Body of pancreas (tissue), 4 donors: ENCODE measurements around the gene CEACAM5. TPM values are rescaled to one million over a fixed set of nuclear protein-coding genes. Genes with fewer than 3 reads are reported as not detected.
"Not testable (repeated sequence)": the region's sequence is repeated elsewhere in the genome, so short reads cannot be mapped to it uniquely, and the experiment has no call there.

Experiments used
- ATAC-seq: fragments of 150-250 bp; one replicate; pipeline ENCODE4 v1.9.1; 2016
- DNase-seq, 4 donors: peaks; one replicate each; pipeline ENCODE4 v3.0.0-alpha.2; 2019
- H3K27ac ChIP-seq, 4 donors: fragments of 200-600 bp; sonication (generic); 1 replicate in 3 of 4; 2 replicates in 1 of 4; pipeline versions ENCODE4 v1.5.1 to v1.6.1; 2016 to 2019; ENCODE audit warnings: mild to moderate bottlenecking in 1 of 4, mixed read lengths in 1 of 4, moderate library complexity in 1 of 4
- H3K27me3 ChIP-seq, 2 donors: fragments of 200-600 bp; sonication (generic); one replicate each; pipeline ENCODE4 v1.6.0; 2016; ENCODE audit warnings: mild to moderate bottlenecking in 1 of 2
- H3K36me3 ChIP-seq, 2 donors: fragments of 200-600 bp; sonication (generic); replicated peaks in 1 of 2; 2 replicates each; pipeline ENCODE4 v1.5.1; 2016; ENCODE audit warnings: low read depth in 2 of 2; ENCODE audit not compliant: insufficient read depth in 1 of 2
- H3K4me1 ChIP-seq: fragments of 200-600 bp; sonication (generic); one replicate; pipeline ENCODE4 v1.6.0; 2016
- H3K4me3 ChIP-seq, 2 donors: fragments of 200-600 bp; sonication (generic); 1 replicate in 1 of 2; 2 replicates in 1 of 2; pipeline ENCODE4 v1.5.1; 2016 to 2019
- H3K9me3 ChIP-seq, 3 donors: fragments of 200-600 bp; sonication (generic); 1 replicate in 2 of 3; 2 replicates in 1 of 3; pipeline ENCODE4 v1.5.1; 2016
- POLR2A ChIP-seq, 3 donors: fragments of 450-650 bp; IDR thresholded peaks; one replicate each; pipeline ENCODE4 v1.6.1; 2016; ENCODE audit warnings: antibody characterized with exemption in 3 of 3, mild to moderate bottlenecking in 2 of 3
- WGBS, 2 donors: methylation state at CpG; one replicate each; pipeline ENCODE4 v1.1.5; 2017; 5-methylcytosine and 5-hydroxymethylcytosine counted together
- intact Hi-C: fragments of 100-400 bp; cut with DNase I; formaldehyde crosslinking; loops from one replicate; pipeline ENCODE4 v1.15.1; 2023
- total RNA-seq, 2 donors: library from RNA; depleted of rRNA; stranded (reverse); fragments of >200 nt; gene quantifications; one replicate each; pipeline ENCODE4 v1.1.0, GENCODE V29; 2016
- TF ChIP-seq, protein P1 (sequence below), 7 experiments: fragments of 450-650 bp in 4 of 7; fragments of 200-600 bp in 3 of 7; sonication (generic) in 3 of 7; IDR thresholded peaks; one replicate each; pipeline ENCODE4 v1.5.1; 2016 to 2019; ENCODE audit warnings: antibody characterized with exemption in 7 of 7

Gene CEACAM5
- total RNA-seq, 2 donors from 2014 or later, result 4.9 TPM; not detected in 1

DNA sequence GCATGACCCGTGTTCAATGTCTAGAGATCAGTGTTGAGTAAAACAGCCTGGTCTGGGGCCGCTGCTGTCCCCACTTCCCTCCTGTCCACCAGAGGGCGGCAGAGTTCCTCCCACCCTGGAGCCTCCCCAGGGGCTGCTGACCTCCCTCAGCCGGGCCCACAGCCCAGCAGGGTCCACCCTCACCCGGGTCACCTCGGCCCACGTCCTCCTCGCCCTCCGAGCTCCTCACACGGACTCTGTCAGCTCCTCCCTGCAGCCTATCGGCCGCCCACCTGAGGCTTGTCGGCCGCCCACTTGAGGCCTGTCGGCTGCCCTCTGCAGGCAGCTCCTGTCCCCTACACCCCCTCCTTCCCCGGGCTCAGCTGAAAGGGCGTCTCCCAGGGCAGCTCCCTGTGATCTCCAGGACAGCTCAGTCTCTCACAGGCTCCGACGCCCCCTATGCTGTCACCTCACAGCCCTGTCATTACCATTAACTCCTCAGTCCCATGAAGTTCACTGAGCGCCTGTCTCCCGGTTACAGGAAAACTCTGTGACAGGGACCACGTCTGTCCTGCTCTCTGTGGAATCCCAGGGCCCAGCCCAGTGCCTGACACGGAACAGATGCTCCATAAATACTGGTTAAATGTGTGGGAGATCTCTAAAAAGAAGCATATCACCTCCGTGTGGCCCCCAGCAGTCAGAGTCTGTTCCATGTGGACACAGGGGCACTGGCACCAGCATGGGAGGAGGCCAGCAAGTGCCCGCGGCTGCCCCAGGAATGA, 1.5 kb upstream of the CEACAM5 start:
- TF ChIP-seq, protein P1, sequence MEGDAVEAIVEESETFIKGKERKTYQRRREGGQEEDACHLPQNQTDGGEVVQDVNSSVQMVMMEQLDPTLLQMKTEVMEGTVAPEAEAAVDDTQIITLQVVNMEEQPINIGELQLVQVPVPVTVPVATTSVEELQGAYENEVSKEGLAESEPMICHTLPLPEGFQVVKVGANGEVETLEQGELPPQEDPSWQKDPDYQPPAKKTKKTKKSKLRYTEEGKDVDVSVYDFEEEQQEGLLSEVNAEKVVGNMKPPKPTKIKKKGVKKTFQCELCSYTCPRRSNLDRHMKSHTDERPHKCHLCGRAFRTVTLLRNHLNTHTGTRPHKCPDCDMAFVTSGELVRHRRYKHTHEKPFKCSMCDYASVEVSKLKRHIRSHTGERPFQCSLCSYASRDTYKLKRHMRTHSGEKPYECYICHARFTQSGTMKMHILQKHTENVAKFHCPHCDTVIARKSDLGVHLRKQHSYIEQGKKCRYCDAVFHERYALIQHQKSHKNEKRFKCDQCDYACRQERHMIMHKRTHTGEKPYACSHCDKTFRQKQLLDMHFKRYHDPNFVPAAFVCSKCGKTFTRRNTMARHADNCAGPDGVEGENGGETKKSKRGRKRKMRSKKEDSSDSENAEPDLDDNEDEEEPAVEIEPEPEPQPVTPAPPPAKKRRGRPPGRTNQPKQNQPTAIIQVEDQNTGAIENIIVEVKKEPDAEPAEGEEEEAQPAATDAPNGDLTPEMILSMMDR (IDR thresholded peaks at IDR 0.05), result peak; percentile 85 to 100 (median 95)
- no peak for TF ChIP-seq POLR2A (IDR thresholded peaks at IDR 0.05)
- H3K27me3 ChIP-seq, result no peaks in the 10 kb centered on the region
- peak; percentile 74 to 82 (median 78) for DNase-seq
- H3K4me3 ChIP-seq, result no peak overlapping the region
- no peaks in the 10 kb centered on the region for H3K36me3 ChIP-seq
- H3K9me3 ChIP-seq, result no peaks in the 10 kb centered on the region
- intact Hi-C loops, result no loop called here
- ATAC-seq, result peak; percentile 86
- 10 to 13% methylated on average over 12 to 26 of the region's 26 CpGs for WGBS, 2 donors
- H3K27ac ChIP-seq, result no peak overlapping the region
- peaks cover 3% of the 10 kb centered on the region for H3K4me1 ChIP-seq

DNA sequence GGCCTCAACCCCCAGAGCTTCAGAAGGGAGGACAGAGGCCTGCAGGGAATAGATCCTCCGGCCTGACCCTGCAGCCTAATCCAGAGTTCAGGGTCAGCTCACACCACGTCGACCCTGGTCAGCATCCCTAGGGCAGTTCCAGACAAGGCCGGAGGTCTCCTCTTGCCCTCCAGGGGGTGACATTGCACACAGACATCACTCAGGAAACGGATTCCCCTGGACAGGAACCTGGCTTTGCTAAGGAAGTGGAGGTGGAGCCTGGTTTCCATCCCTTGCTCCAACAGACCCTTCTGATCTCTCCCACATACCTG, 969 bp upstream of the CEACAM5 start:
- DNase-seq, result no peak
- intact Hi-C loops, result no loop called here

DNA sequence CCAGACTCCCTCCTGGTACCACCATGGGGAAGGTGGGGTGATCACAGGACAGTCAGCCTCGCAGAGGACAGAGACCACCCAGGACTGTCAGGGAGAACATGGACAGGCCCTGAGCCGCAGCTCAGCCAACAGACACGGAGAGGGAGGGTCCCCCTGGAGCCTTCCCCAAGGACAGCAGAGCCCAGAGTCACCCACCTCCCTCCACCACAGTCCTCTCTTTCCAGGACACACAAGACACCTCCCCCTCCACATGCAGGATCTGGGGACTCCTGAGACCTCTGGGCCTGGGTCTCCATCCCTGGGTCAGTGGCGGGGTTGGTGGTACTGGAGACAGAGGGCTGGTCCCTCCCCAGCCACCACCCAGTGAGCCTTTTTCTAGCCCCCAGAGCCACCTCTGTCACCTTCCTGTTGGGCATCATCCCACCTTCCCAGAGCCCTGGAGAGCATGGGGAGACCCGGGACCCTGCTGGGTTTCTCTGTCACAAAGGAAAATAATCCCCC, 505 bp upstream of the CEACAM5 start:
- WGBS, 2 donors, result 51 to 68% methylated on average over 5 of the region's 5 CpGs
- no peak for TF ChIP-seq POLR2A (IDR thresholded peaks at IDR 0.05)
- TF ChIP-seq, protein P1 (IDR thresholded peaks at IDR 0.05), result no peak
- Histone ChIP-seq H3K4me3 (no peak overlapping the region), H3K4me1 (no peaks in the 10 kb centered on the region), H3K36me3 (no peaks in the 10 kb centered on the region), H3K9me3 (no peaks in the 10 kb centered on the region), H3K27ac (no peak overlapping the region), H3K27me3 (no peaks in the 10 kb centered on the region)
- ATAC-seq (no peak), DNase-seq (no peak)
- intact Hi-C loops, result no loop called here

More for the DNA sequence above, 969 bp upstream of the CEACAM5 start:
- no peak for TF ChIP-seq POLR2A (IDR thresholded peaks at IDR 0.05)
- Histone ChIP-seq H3K36me3 (no peaks in the 10 kb centered on the region), H3K4me3 (no peak overlapping the region), H3K9me3 (no peaks in the 10 kb centered on the region), H3K4me1 (no peaks in the 10 kb centered on the region), H3K27ac (no peak overlapping the region), H3K27me3 (no peaks in the 10 kb centered on the region)
- ATAC-seq, result no peak
- 48 to 49% methylated on average over 5 of the region's 5 CpGs for WGBS, 2 donors

DNA sequence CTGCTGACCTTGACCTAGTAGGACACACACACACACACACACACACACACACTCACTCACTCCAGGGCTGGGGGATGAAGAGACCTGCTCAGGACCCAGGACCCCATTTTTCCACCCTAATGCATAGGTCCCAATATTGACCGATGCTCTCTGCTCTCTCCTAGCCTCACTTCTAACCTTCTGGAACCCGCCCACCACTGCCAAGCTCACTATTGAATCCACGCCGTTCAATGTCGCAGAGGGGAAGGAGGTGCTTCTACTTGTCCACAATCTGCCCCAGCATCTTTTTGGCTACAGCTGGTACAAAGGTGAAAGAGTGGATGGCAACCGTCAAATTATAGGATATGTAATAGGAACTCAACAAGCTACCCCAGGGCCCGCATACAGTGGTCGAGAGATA, 1.1 kb downstream of the CEACAM5 start:
- H3K27me3 ChIP-seq, H3K27ac ChIP-seq, H3K9me3 ChIP-seq, H3K36me3 ChIP-seq, intact Hi-C loops, H3K4me1 ChIP-seq, DNase-seq, ATAC-seq, H3K4me3 ChIP-seq: not testable (repeated sequence)
- WGBS, 2 donors, result 63 to 70% methylated on average over 8 of the region's 8 CpGs

DNA sequence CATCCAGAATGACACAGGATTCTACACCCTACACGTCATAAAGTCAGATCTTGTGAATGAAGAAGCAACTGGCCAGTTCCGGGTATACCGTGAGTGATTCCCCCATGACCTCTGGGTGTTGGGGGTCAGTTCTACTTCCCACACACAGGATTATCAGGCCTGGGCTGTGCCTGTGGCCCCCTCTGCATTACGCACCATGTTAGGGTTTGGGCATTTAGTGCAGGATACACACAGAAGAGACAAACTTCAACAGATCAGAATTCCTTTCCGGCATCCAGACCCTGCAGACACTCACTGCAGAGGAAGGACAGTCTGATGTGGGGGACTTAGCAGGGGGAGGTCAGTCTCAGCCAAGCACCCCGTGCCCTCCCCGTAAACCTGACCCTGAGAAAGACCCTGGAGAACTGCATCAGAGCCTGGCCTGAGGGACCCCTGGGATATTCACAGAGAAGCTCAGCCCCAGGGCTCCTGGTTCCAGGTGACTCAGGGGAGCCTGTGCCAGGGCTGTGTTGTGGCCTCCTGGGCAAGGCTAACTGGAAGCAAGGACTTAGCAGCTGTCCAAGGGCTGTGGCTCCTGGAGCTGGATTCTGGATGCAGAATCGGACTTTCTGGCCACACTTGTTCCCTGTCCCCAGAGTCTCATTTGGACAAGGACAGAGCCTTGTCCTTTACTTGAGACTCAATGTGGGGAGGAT, 1.7 kb downstream of the CEACAM5 start:
- Histone ChIP-seq H3K9me3 (no peaks in the 10 kb centered on the region), H3K27me3 (no peaks in the 10 kb centered on the region), H3K4me3 (no peak overlapping the region), H3K4me1 (no peaks in the 10 kb centered on the region), H3K27ac (no peak overlapping the region), H3K36me3 (no peaks in the 10 kb centered on the region)
- DNase-seq (no peak), ATAC-seq (no peak)
- WGBS, 2 donors, result 59 to 78% methylated on average over 3 to 8 of the region's 8 CpGs
- no peak for TF ChIP-seq POLR2A (IDR thresholded peaks at IDR 0.05)
- TF ChIP-seq, protein P1 (IDR thresholded peaks at IDR 0.05), result no peak
- intact Hi-C loops, result no loop called here
